ENCODE results near the gene SLC6A3. TPM values are rescaled to one million over a fixed set of nuclear protein-coding genes. Genes with fewer than 3 reads are reported as not detected.
A peak's percentile ranks its signal among the peaks of the same experiment; 100 is the strongest.

The SLC6A3 gene
- polyA plus RNA-seq, 3 donors from 2014 or later: not detected

GRCh38 chr5:1415626-1416360 is 29.4 kb downstream of the SLC6A3 start:
- no peaks in the 10 kb centered on the region for H3K9me3 Mint-ChIP-seq
- no peak overlapping the region for H3K27ac Mint-ChIP-seq
- no peak overlapping the region for H3K4me3 Mint-ChIP-seq
- DNase-seq: no peak
- H3K27me3 Mint-ChIP-seq (ENCODE audit: low read depth in 3 of 3): peaks cover 0 to 6% (median 4%) of the 10 kb centered on the region in 3 donors
- no peaks in the 10 kb centered on the region for H3K36me3 Mint-ChIP-seq
- no peaks in the 10 kb centered on the region for H3K4me1 Mint-ChIP-seq

- no peak for DNase-seq
- Mint-ChIP-seq H3K4me3 (no peak overlapping the region), H3K4me1 (no peaks in the 10 kb centered on the region), H3K27ac (no peak overlapping the region), H3K9me3 (peaks cover 0 to 1% (median 0%) of the 10 kb centered on the region in 6 donors), H3K36me3 (no peaks in the 10 kb centered on the region), H3K27me3 (ENCODE audit: low read depth in 3 of 3) (peaks cover 1 to 6% (median 4%) of the 10 kb centered on the region in 3 donors)
Observed at GRCh38 chr5:1415059-1415425, 30.2 kb downstream of the SLC6A3 start.

GRCh38 chr5:1414311-1415058 is 30.8 kb downstream of the SLC6A3 start:
- Mint-ChIP-seq H3K4me1 (no peaks in the 10 kb centered on the region), H3K36me3 (no peaks in the 10 kb centered on the region), H3K9me3 (peaks cover 0 to 1% (median 0%) of the 10 kb centered on the region in 6 donors), H3K4me3 (no peak overlapping the region), H3K27ac (no peak overlapping the region), H3K27me3 (ENCODE audit: low read depth in 3 of 3) (peaks cover 2 to 6% (median 4%) of the 10 kb centered on the region in 3 donors)
- no peak for DNase-seq

GRCh38 chr5:1413611-1414241 is 31.5 kb downstream of the SLC6A3 start:
- no peak for DNase-seq
- no peaks in the 10 kb centered on the region for H3K36me3 Mint-ChIP-seq
- peaks cover 0 to 1% (median 0%) of the 10 kb centered on the region in 6 donors for H3K9me3 Mint-ChIP-seq
- no peak overlapping the region for H3K4me3 Mint-ChIP-seq
- H3K27ac Mint-ChIP-seq: no peak overlapping the region
- H3K27me3 Mint-ChIP-seq (ENCODE audit: low read depth in 3 of 3): peaks cover 2 to 5% (median 4%) of the 10 kb centered on the region in 3 donors
- H3K4me1 Mint-ChIP-seq: no peaks in the 10 kb centered on the region

GRCh38 chr5:1413211-1413610 is 32.0 kb downstream of the SLC6A3 start:
- H3K27ac Mint-ChIP-seq: no peak overlapping the region
- peaks cover 0 to 1% (median 0%) of the 10 kb centered on the region in 6 donors for H3K9me3 Mint-ChIP-seq
- H3K36me3 Mint-ChIP-seq: no peaks in the 10 kb centered on the region
- no peaks in the 10 kb centered on the region for H3K4me1 Mint-ChIP-seq
- peaks cover 2 to 4% (median 4%) of the 10 kb centered on the region in 3 donors for H3K27me3 Mint-ChIP-seq (ENCODE audit: low read depth in 3 of 3)
- DNase-seq: no peak
- H3K4me3 Mint-ChIP-seq: no peak overlapping the region

GRCh38 chr5:1412621-1413020 is 32.6 kb downstream of the SLC6A3 start:
- no peak overlapping the region for H3K4me3 Mint-ChIP-seq
- H3K4me1 Mint-ChIP-seq: no peaks in the 10 kb centered on the region
- peaks cover 0 to 1% (median 0%) of the 10 kb centered on the region in 6 donors for H3K9me3 Mint-ChIP-seq
- H3K36me3 Mint-ChIP-seq: no peaks in the 10 kb centered on the region
- H3K27ac Mint-ChIP-seq: no peak overlapping the region
- H3K27me3 Mint-ChIP-seq (ENCODE audit: low read depth in 3 of 3): peaks cover 2 to 4% (median 4%) of the 10 kb centered on the region in 3 donors
- DNase-seq: no peak

- Mint-ChIP-seq H3K4me1 (no peaks in the 10 kb centered on the region), H3K4me3 (no peak overlapping the region), H3K9me3 (peaks cover 0 to 1% (median 0%) of the 10 kb centered on the region in 6 donors), H3K27me3 (ENCODE audit: low read depth in 3 of 3) (peaks cover 2 to 4% (median 4%) of the 10 kb centered on the region in 3 donors), H3K36me3 (no peaks in the 10 kb centered on the region), H3K27ac (no peak overlapping the region)
- no peak for DNase-seq
Observed at GRCh38 chr5:1412163-1412562, 33.1 kb downstream of the SLC6A3 start.

- Mint-ChIP-seq H3K4me3 (no peak overlapping the region), H3K4me1 (no peaks in the 10 kb centered on the region), H3K9me3 (peaks cover 0 to 1% (median 0%) of the 10 kb centered on the region in 6 donors), H3K36me3 (no peaks in the 10 kb centered on the region), H3K27ac (no peak overlapping the region), H3K27me3 (ENCODE audit: low read depth in 3 of 3) (peaks cover 2 to 4% (median 4%) of the 10 kb centered on the region in 3 donors)
- no peak for DNase-seq
Observed at GRCh38 chr5:1411099-1411498, 34.1 kb downstream of the SLC6A3 start.

- no peak overlapping the region for H3K4me3 Mint-ChIP-seq
- H3K27me3 Mint-ChIP-seq (ENCODE audit: low read depth in 3 of 3): peaks cover 2 to 4% (median 4%) of the 10 kb centered on the region in 3 donors
- no peak for DNase-seq
- no peaks in the 10 kb centered on the region for H3K36me3 Mint-ChIP-seq
- H3K9me3 Mint-ChIP-seq: peaks cover 0 to 1% (median 0%) of the 10 kb centered on the region in 6 donors
- H3K27ac Mint-ChIP-seq: no peak overlapping the region
- no peaks in the 10 kb centered on the region for H3K4me1 Mint-ChIP-seq
Observed at GRCh38 chr5:1410156-1411014, 34.9 kb downstream of the SLC6A3 start.

- Mint-ChIP-seq H3K4me3 (no peak overlapping the region), H3K4me1 (no peaks in the 10 kb centered on the region), H3K27me3 (ENCODE audit: low read depth in 3 of 3) (peaks cover 2 to 4% (median 4%) of the 10 kb centered on the region in 3 donors), H3K9me3 (peaks cover 0 to 1% (median 0%) of the 10 kb centered on the region in 6 donors), H3K36me3 (no peaks in the 10 kb centered on the region), H3K27ac (no peak overlapping the region)
- peak in 2 of 3 donors; percentile 22 to 33 for DNase-seq
Observed at GRCh38 chr5:1409381-1410110, 35.7 kb downstream of the SLC6A3 start.

GRCh38 chr5:1406681-1407640 is 38.3 kb downstream of the SLC6A3 start:
- no peak for DNase-seq
- Mint-ChIP-seq H3K9me3 (peaks cover 0 to 1% (median 0%) of the 10 kb centered on the region in 6 donors), H3K4me3 (no peak overlapping the region), H3K36me3 (no peaks in the 10 kb centered on the region), H3K4me1 (no peaks in the 10 kb centered on the region), H3K27ac (no peak overlapping the region), H3K27me3 (ENCODE audit: low read depth in 3 of 3) (peaks cover 2 to 3% (median 3%) of the 10 kb centered on the region in 3 donors)
